ENCODE data around the gene PLEKHM2. TPM values are rescaled to one million over a fixed set of nuclear protein-coding genes. Genes with fewer than 3 reads are reported as not detected.

PLEKHM2 gene
- total and polyA plus RNA-seq, 4 donors = 32.5 to 79.2 (median 63.1) TPM

GRCh38 chr1:15755646-15756040 lies 71.5 kb downstream of the PLEKHM2 start:
- Histone ChIP-seq H3K36me3 (ENCODE audit: control insufficient read depth in 4 of 4, insufficient read depth in 4 of 4, low read length in 4 of 4) (no peaks in the 10 kb centered on the region), H3K4me1 (ENCODE audit: control insufficient read depth in 5 of 5, insufficient read depth in 5 of 5, low read length in 5 of 5) (peaks cover 0 to 20% (median 11%) of the 10 kb centered on the region in 5 donors), H3K27me3 (ENCODE audit: control insufficient read depth in 3 of 3, insufficient read depth in 3 of 3, low read length in 2 of 3) (no peaks in the 10 kb centered on the region), H3K27ac (ENCODE audit: low read depth in 1 of 2, low read length in 1 of 2) (no peak overlapping the region), H3K4me3 (no peak overlapping the region), H3K9me3 (ENCODE audit: control insufficient read depth in 4 of 4, insufficient read depth in 3 of 4, low read length in 3 of 4) (no peaks in the 10 kb centered on the region), H3K9ac (ENCODE audit: insufficient read depth in 1 of 2, low read length in 2 of 2) (no peak overlapping the region)
- no peak for ATAC-seq (ENCODE audit: insufficient read depth, low FRiP score)
- 79 to 85% methylated on average over 4 of the region's 4 CpGs for WGBS, 2 donors
- TF ChIP-seq CTCF (IDR thresholded peaks at IDR 0.05; ENCODE audit: control extremely low read depth, extremely low read depth) = no peak
- no peak for DNase-seq

- ATAC-seq (ENCODE audit: insufficient read depth, low FRiP score) (no peak), DNase-seq (peak in 2 of 3 donors; percentile 32 to 36)
- H3K4me1 ChIP-seq (ENCODE audit: control insufficient read depth in 5 of 5, insufficient read depth in 5 of 5, low read length in 5 of 5) = peaks cover 0 to 28% (median 11%) of the 10 kb centered on the region in 5 donors
- no peak overlapping the region for H3K9ac ChIP-seq (ENCODE audit: insufficient read depth in 1 of 2, low read length in 2 of 2)
- no peaks in the 10 kb centered on the region for H3K36me3 ChIP-seq (ENCODE audit: control insufficient read depth in 4 of 4, insufficient read depth in 4 of 4, low read length in 4 of 4)
- no peak overlapping the region for H3K27ac ChIP-seq (ENCODE audit: low read depth in 1 of 2, low read length in 1 of 2)
- 30 to 43% methylated on average over 21 of the region's 21 CpGs for WGBS, 2 donors
- no peak for TF ChIP-seq CTCF (IDR thresholded peaks at IDR 0.05; ENCODE audit: control extremely low read depth, extremely low read depth)
- H3K27me3 ChIP-seq (ENCODE audit: control insufficient read depth in 3 of 3, insufficient read depth in 3 of 3, low read length in 2 of 3) = no peaks in the 10 kb centered on the region
- H3K4me3 ChIP-seq = no peak overlapping the region
- no peaks in the 10 kb centered on the region for H3K9me3 ChIP-seq (ENCODE audit: control insufficient read depth in 4 of 4, insufficient read depth in 3 of 4, low read length in 3 of 4)
Measured at GRCh38 chr1:15756143-15757015, 72.3 kb downstream of the PLEKHM2 start.

- no peak overlapping the region for H3K9ac ChIP-seq (ENCODE audit: insufficient read depth in 1 of 2, low read length in 2 of 2)
- H3K9me3 ChIP-seq (ENCODE audit: control insufficient read depth in 4 of 4, insufficient read depth in 3 of 4, low read length in 3 of 4) = no peaks in the 10 kb centered on the region
- H3K27ac ChIP-seq (ENCODE audit: low read depth in 1 of 2, low read length in 1 of 2) = peak overlapping the region in 1 of 2 donors; percentile 20
- ATAC-seq (ENCODE audit: insufficient read depth, low FRiP score) (no peak), DNase-seq (no peak)
- no peak for TF ChIP-seq CTCF (IDR thresholded peaks at IDR 0.05; ENCODE audit: control extremely low read depth, extremely low read depth)
- peaks cover 0 to 34% (median 11%) of the 10 kb centered on the region in 5 donors for H3K4me1 ChIP-seq (ENCODE audit: control insufficient read depth in 5 of 5, insufficient read depth in 5 of 5, low read length in 5 of 5)
- no peaks in the 10 kb centered on the region for H3K36me3 ChIP-seq (ENCODE audit: control insufficient read depth in 4 of 4, insufficient read depth in 4 of 4, low read length in 4 of 4)
- WGBS, 2 donors = 63 to 78% methylated on average over 9 of the region's 9 CpGs
- no peaks in the 10 kb centered on the region for H3K27me3 ChIP-seq (ENCODE audit: control insufficient read depth in 3 of 3, insufficient read depth in 3 of 3, low read length in 2 of 3)
- H3K4me3 ChIP-seq = no peak overlapping the region
Measured at GRCh38 chr1:15757016-15757543, 73.0 kb downstream of the PLEKHM2 start.
